HepG2 (cell line): ENCODE results near the gene SLC22A7. TPM values are rescaled to one million over a fixed set of nuclear protein-coding genes. Genes with fewer than 3 reads are reported as not detected.

Source experiments
- DNMT1 ChIP-seq: sonication (generic); formaldehyde crosslinking; IDR thresholded peaks from 2 replicates; pipeline ENCODE4 v1.5.1; 2020; ENCODE audit warnings: mild to moderate bottlenecking, missing genetic modification reagents
- GZF1 ChIP-seq: sonication (generic); formaldehyde crosslinking; IDR thresholded peaks from 2 replicates; pipeline ENCODE4 v1.5.1; 2020; ENCODE audit warnings: mild to moderate bottlenecking, missing genetic modification reagents
- IRF1 ChIP-seq: sonication (generic); formaldehyde crosslinking; IDR thresholded peaks from 2 replicates; pipeline ENCODE4 v1.4.0; 2020; ENCODE audit warnings: low read depth, mild to moderate bottlenecking, missing genetic modification reagents
- JUN ChIP-seq: sonication (generic); formaldehyde crosslinking; IDR thresholded peaks from 2 replicates; pipeline ENCODE4 v1.4.0; 2020; ENCODE audit warnings: mild to moderate bottlenecking, missing genetic modification reagents
- KLF9 ChIP-seq: IDR thresholded peaks from 2 replicates; pipeline ENCODE4 v1.6.1; 2016; ENCODE audit warnings: low read depth
- MBNL3 ChIP-seq: fragments of 250-450 bp; sonication (Bioruptor Pico); conservative IDR thresholded peaks from 2 replicates; pipeline ENCODE4 v1.8.0; 2022; ENCODE audit warnings: mild to moderate bottlenecking, inconsistent platforms
- NCOA5 ChIP-seq: sonication (generic); formaldehyde crosslinking; IDR thresholded peaks from 2 replicates; pipeline ENCODE4 v1.4.0; 2020; ENCODE audit warnings: missing genetic modification reagents
- RFX1 ChIP-seq: fragments of 450-650 bp; IDR thresholded peaks from 2 replicates; pipeline ENCODE4 v1.6.1; 2017
- SP5 ChIP-seq: IDR thresholded peaks from 2 replicates; pipeline ENCODE4 v1.6.1; 2016; ENCODE audit warnings: low read depth, borderline replicate concordance
- THAP9 ChIP-seq: sonication (generic); formaldehyde crosslinking; IDR thresholded peaks from 2 replicates; pipeline ENCODE4; 2020; ENCODE audit warnings: missing genetic modification reagents, mild to moderate bottlenecking, borderline replicate concordance
- TSC22D2 ChIP-seq: sonication (generic); formaldehyde crosslinking; IDR thresholded peaks from 2 replicates; pipeline ENCODE4 v1.5.1; 2020; ENCODE audit warnings: missing genetic modification reagents, mild to moderate bottlenecking, borderline replicate concordance
- ZBTB37 ChIP-seq: sonication (generic); formaldehyde crosslinking; IDR thresholded peaks from 2 replicates; pipeline ENCODE4 v1.4.0; 2020; ENCODE audit warnings: mild to moderate bottlenecking, missing genetic modification reagents
- ZNF101 ChIP-seq: sonication (generic); formaldehyde crosslinking; IDR thresholded peaks from 2 replicates; pipeline ENCODE4 v1.4.0; 2020; ENCODE audit warnings: mild to moderate bottlenecking, low read depth, missing genetic modification reagents, borderline replicate concordance
- ZNF121 ChIP-seq: sonication (generic); formaldehyde crosslinking; IDR thresholded peaks from 2 replicates; pipeline ENCODE4 v1.5.0; 2020; ENCODE audit warnings: mild to moderate bottlenecking, missing genetic modification reagents
- ZNF143 ChIP-seq: sonication (generic); formaldehyde crosslinking; IDR thresholded peaks from 2 replicates; pipeline ENCODE4 v1.4.0; 2020; ENCODE audit warnings: missing genetic modification reagents
- ZNF644 ChIP-seq: IDR thresholded peaks from 2 replicates; pipeline ENCODE4 v1.6.1; 2016; ENCODE audit warnings: low read depth
- ZSCAN20 ChIP-seq: sonication (generic); formaldehyde crosslinking; IDR thresholded peaks from 2 replicates; pipeline ENCODE4 v1.4.0; 2020; ENCODE audit warnings: missing genetic modification reagents, mild to moderate bottlenecking, borderline replicate concordance
- polyA plus RNA-seq, 8 experiments: library from polyadenylated mRNA; depleted of rRNA in 3 of 8; stranded (reverse) in 7 of 8; unstranded in 1 of 8; fragments of >200 nt; fragmentation: Illumina TruSeq in 4 of 8; extraction: Trizol in 4 of 8; gene quantifications; 2 replicates each; pipeline versions ENCODE4 v1.2.1 to v1.2.3, GENCODE V29; 2011 to 2016; ENCODE audit warnings: low read depth in 4 of 8, missing spikeins in 1 of 8, mixed read lengths in 1 of 8; ENCODE audit not compliant: insufficient read depth in 1 of 8
- total RNA-seq, 5 experiments: library from RNA; depleted of rRNA; stranded (reverse); fragments of >200 nt; fragmentation: Illumina TruSeq; extraction: Trizol; gene quantifications; 2 replicates each; pipeline ENCODE4 v1.2.3, GENCODE V29; 2016; ENCODE audit warnings: low read depth in 1 of 5
- TF ChIP-seq, protein P1 (sequence below): sonication (generic); formaldehyde crosslinking; IDR thresholded peaks from 2 replicates; pipeline ENCODE4 v1.4.0; 2020; ENCODE audit warnings: missing genetic modification reagents
- TF ChIP-seq, protein P2 (sequence below): sonication (generic); formaldehyde crosslinking; IDR thresholded peaks from 2 replicates; pipeline ENCODE4 v1.5.1; 2020; ENCODE audit warnings: mild to moderate bottlenecking, missing genetic modification reagents

The SLC22A7 gene
- total and polyA plus RNA-seq, 2 of the 13 experiments (the other 11 are each of a cell fraction or from before 2014, with no cell fraction given): 5.3 to 22.6 TPM

DNA sequence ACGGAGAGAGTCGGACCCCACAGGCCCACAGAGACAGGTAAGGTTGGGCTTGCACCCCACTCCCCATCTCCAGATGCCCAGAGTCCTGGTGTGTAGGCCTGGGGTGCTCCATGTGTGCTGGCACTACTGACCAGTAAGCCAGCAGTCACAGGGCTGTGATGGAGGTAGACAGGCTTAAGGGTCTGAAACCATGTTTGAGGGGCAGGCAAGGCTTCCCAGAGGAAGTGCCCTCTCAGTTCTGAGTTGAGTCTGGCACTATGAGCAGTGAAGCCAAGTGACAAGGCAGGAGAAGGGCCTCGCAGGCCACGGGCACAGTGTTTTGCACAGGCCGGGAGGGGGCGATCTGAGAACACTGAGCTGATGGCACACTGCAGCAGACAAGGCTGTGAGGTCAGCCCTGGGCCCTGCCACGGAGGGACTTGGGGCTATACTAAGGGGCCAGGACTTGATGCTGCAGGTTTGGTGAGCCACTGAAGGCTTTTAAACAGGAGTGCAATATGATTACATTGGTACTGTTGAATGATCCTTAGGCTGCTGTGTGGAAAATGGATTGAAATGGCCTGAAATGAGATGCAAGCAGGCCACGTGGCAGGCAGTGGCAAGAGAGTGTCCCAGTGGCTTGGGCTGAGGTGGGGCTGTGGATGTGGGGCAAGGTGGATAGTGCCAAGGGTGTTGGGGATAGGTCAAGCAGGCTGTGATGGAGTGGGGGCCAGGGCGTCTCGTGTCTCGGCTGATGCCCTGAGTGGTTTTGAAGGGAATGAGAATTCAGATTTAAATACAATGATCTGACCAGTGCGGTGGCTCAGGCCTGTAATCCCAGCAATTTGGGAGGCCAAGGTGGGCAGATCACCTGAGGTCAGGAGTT lies 34.5 kb upstream of the SLC22A7 start (continued):
- TF ChIP-seq TSC22D2: no peak
- no peak for TF ChIP-seq ZSCAN20
- TF ChIP-seq SP5: no peak
- TF ChIP-seq GZF1 (CRISPR knock-in tag): no peak
- peak; percentile 62; the same call in 1 of the 2 replicates for TF ChIP-seq JUN (CRISPR knock-in tag)
- no peak for TF ChIP-seq RFX1
- no peak for TF ChIP-seq ZNF644 (CRISPR knock-in tag)
- TF ChIP-seq, protein P1, sequence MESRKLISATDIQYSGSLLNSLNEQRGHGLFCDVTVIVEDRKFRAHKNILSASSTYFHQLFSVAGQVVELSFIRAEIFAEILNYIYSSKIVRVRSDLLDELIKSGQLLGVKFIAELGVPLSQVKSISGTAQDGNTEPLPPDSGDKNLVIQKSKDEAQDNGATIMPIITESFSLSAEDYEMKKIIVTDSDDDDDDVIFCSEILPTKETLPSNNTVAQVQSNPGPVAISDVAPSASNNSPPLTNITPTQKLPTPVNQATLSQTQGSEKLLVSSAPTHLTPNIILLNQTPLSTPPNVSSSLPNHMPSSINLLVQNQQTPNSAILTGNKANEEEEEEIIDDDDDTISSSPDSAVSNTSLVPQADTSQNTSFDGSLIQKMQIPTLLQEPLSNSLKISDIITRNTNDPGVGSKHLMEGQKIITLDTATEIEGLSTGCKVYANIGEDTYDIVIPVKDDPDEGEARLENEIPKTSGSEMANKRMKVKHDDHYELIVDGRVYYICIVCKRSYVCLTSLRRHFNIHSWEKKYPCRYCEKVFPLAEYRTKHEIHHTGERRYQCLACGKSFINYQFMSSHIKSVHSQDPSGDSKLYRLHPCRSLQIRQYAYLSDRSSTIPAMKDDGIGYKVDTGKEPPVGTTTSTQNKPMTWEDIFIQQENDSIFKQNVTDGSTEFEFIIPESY (CRISPR knock-in tag): peak; percentile 69
- TF ChIP-seq THAP9 (CRISPR knock-in tag): 0 out of 2 replicates have a peak, but pooled peaks have one; percentile 28
- TF ChIP-seq, protein P2, sequence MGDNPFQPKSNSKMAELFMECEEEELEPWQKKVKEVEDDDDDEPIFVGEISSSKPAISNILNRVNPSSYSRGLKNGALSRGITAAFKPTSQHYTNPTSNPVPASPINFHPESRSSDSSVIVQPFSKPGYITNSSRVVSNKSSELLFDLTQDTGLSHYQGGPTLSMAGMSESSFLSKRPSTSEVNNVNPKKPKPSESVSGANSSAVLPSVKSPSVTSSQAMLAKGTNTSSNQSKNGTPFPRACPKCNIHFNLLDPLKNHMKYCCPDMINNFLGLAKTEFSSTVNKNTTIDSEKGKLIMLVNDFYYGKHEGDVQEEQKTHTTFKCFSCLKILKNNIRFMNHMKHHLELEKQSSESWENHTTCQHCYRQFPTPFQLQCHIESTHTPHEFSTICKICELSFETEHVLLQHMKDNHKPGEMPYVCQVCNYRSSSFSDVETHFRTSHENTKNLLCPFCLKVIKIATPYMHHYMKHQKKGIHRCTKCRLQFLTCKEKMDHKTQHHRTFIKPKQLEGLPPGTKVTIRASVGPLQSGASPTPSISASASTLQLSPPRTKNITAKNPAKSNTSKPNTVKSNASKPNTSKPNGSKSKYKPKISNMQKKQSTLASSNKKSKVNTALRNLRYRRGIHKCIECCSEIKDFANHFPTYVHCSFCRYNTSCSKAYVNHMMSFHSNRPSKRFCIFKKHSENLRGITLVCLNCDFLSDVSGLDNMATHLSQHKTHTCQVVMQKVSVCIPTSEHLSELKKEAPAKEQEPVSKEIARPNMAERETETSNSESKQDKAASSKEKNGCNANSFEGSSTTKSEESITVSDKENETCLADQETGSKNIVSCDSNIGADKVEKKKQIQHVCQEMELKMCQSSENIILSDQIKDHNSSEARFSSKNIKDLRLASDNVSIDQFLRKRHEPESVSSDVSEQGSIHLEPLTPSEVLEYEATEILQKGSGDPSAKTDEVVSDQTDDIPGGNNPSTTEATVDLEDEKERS (CRISPR knock-in tag): no peak
- TF ChIP-seq ZBTB37 (CRISPR knock-in tag): no peak
- TF ChIP-seq ZNF143: no peak
- no peak for TF ChIP-seq ZNF121 (CRISPR knock-in tag)
- no peak for TF ChIP-seq NCOA5 (CRISPR knock-in tag)
- TF ChIP-seq ZNF101 (CRISPR knock-in tag): no peak
- no peak for TF ChIP-seq IRF1
- 0 out of 2 replicates have a peak, but pooled peaks have one; percentile 36 for TF ChIP-seq KLF9
- no peak for TF ChIP-seq MBNL3 (CRISPR knock-in tag)
- peak; percentile 24; the same call in 1 of the 2 replicates for TF ChIP-seq DNMT1
